Central memory CD4-positive, alpha-beta T cell (primary cell): Measurements from ENCODE around the gene PRELID1.
"Not testable (repeated sequence)": the region's sequence is repeated elsewhere in the genome, so short reads cannot be mapped to it uniquely, and the experiment has no call there.

Source experiments
- DNase-seq: peaks from one replicate; pipeline ENCODE4 v3.0.0; 2022

The PRELID1 gene

DNA sequence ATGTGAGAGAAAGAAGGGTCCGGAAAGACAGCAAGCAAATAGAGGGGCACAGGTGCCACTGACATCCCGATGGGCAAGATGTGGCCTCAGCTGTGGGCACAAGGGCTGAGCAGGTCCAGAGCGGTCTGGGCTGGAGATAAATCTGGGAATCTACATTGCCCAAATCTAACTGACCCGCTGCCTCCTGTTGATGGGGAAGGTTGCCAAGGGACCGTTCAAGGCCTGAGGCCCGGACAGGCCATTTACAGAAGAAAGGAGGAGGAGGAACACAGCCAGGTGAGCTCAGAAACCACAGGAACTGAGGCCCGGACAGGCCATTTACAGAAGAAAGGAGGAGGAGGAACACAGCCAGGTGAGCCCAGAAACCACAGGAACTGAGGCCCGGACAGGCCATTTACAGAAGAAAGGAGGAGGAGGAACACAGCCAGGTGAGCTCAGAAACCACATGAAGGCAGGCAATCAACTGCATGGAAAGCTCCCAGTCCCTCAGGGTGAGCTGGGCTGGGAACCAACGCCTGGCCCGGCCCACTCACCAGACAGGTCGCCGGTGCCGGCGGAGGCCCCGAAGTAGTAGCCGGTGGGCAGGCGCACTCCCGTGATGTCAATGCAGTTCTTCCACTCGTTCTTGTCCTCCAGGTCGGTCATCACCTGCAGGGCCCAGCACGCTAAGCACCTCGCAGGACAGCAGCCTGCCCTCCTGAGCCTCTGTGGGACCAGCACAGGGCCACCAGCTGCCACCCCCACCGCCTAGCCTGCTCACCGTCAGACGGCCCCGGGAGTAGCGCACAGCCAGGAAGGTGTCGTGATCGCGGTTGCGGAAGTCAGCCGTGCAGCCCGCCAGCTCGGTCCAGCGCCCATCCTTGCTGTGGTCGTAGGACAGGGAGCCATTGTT lies 33.2 kb downstream of the PRELID1 start:
- no peak for DNase-seq

DNA sequence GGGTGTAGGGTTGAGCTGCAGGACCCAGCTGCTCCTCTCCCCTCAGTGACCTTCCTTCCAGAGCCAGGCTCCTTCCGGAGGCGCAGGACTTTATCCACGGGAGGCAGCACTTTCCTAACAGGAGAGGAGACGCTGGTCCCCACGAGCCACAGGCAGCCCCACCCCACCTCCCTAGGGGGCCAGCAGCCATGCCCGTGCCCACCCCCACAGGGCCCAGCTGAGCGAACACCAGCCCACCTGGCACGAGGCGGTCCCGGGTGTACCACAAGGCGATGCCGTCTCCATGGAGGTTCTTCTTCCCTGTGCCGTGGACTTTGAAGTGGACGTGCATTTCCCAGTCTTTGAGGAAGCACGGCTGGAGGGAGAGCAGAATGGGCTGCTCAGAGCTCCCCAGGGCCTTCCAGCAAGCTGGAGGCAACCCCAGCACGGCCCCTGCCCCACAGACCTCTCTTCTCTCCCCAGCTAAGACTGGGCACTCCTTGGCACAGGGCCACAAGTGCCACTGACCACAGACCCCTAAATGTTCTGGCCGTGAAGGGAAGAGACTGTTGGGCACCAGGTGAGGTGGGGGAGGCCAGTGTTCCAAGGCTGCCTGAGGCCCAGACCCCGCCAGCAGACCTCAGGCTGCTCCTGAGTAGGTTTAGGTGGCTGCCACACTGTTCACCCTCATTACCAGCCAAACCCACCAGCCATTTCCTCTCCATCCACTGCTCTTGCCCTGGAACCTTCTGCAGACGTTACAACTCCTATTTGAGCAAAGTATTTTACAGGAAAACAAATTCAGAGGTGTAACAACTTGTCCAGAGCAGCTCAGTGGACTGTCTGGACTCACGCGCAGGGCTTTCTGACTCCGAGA lies 34.9 kb downstream of the PRELID1 start:
- DNase-seq, result no peak

DNA sequence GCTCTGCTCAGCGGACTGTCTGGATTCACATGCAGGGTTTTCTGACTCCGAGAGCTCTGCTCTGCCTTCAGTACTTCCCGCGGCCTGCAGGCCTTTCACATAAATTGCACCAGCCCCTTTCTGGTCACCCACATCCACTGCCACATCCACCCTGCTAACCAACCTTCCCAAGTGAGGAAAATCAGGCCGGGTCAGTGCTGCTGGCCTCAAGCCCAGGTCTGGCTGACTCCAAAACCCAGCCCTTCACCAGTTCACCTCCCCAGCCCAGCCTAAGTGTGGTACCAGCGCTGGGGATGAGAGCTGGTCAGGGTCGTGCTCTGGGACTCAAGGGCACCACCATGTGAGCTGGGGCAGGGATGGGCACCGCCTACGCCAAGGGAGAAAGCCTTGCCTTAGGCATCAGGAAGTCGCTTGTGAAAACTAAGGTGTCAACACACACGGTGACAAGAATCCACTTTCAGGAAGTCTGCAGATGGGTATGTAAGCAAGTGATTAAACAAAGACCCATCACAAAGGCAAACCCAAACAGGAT lies 35.6 kb downstream of the PRELID1 start:
- DNase-seq, result no peak

DNA sequence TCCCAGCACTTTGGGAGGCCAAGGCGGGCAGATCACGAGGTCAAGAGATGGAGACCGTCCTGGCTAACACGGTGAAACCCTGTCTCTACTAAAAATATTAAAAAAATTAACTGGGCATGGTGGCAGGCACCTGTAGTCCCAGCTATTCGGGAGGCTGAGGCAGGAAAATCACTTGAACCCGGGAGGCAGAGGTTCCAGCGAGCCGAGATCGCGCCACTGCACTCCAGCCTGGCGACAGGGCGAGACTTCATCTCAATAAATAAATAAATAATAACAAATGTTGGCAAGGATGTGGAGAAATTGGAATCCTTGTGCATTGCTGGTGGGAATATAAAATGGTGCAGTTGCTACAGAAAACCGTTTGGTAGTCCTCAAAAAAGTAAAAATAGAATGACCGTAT lies 39.4 kb downstream of the PRELID1 start:
- not testable (repeated sequence) for DNase-seq

DNA sequence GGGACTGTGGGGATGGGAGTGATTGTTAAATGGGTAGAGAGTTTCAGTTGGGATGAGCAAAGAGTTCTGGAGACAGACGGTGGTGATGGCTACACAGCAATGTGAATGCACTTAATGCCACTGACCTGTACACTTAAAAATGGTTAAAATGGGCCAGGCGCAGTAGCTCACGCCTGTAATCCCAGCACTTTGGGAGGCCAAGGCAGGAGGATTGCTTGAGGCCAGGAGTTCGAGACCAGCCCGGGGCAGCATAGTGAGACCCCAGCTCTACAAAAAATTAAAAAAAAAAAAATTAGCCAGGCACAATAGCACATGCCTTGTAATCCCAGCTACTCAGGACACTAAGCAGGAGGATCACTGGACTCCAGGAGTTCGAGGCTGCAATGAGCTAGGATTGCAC lies 40.2 kb downstream of the PRELID1 start:
- no peak for DNase-seq

DNA sequence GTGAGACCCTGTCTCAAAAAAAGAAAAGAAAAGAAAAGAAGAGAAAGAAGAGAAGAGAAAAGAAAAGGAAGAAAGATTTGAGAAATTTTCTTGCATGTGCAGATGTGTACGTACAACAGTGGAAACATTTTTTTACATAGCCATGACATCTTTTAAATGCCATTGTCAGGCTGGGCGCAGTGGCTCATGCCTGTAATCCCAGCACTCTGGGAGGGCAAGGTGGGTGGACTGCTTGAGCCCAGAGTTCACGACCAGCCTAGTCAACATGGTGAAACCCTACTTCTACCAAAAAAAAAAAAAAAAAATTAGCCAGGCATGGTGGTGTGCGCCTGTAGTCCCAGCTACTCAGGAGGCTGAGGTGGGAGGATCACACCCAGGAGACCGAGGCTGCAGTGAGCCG lies 41.3 kb downstream of the PRELID1 start:
- DNase-seq, result no peak

DNA sequence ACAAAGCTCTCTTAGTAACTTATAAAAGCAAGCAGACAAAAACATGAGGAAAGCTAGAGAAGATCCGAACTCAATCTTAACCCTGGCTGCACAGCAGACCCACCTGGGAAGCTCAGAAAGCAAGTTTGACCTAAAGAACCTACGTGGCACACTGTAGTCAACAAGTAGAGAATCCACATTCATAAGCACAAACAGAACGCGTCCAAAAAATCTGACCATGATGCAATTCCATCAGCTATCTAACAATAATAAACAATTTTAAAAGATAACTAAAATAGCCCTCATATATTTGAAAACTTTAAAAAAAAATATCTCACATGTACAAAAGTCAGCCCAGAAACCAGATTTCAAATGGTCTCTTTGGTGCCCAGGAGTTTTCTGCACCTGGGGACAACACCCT lies 43.2 kb downstream of the PRELID1 start:
- no peak for DNase-seq

DNA sequence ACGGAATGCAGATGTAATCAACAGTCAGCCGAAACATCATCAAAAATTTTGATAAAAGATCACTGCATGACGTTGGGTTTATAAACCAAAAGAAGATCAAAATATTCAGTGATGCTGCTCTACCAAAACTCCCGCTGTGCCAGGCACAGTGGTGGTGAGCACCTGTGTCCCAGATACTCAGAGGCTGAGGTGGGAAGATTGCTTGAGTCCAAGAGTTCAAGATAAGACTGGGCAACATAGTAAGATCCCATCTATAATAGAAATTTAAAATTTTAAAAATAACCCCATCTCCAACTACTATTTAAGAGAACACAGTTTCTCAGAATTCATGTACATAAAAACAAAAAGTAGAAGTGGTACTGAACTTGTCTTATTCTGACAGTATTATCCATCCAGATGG lies 44.1 kb downstream of the PRELID1 start:
- DNase-seq, result no peak

DNA sequence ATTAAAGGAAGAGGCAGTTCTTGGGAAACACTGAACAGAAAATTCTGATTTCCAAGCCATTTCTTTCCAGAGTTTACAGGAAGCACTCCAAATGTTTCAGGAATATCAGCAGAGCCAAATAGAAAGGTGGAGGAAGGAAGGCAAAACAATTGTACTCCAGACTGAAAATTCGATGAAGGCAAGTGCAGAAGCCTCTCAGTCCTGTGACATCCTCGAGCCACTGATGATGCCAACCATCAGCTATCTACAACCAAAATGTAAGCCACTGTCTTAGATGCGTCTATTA lies 45.7 kb downstream of the PRELID1 start:
- no peak for DNase-seq

DNA sequence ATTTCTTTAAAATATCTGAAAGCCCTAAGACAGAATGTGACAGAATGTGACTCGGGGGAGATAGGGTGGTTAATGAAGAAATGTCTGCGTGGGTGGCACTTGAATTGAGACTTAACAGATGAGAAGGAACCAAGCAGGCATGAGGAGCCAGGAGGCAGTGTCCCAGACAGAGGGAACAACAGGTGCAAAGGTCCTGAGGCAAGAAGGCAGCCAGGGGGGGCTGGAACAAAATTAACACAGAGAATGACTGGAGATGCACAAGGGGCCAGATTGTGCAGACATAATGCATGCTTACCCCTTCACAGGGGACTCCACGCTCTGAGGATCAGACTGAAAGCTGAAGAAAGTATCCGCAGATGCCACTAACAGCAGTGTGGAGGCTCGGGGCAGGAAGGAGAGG lies 46.2 kb downstream of the PRELID1 start:
- DNase-seq, result no peak

DNA sequence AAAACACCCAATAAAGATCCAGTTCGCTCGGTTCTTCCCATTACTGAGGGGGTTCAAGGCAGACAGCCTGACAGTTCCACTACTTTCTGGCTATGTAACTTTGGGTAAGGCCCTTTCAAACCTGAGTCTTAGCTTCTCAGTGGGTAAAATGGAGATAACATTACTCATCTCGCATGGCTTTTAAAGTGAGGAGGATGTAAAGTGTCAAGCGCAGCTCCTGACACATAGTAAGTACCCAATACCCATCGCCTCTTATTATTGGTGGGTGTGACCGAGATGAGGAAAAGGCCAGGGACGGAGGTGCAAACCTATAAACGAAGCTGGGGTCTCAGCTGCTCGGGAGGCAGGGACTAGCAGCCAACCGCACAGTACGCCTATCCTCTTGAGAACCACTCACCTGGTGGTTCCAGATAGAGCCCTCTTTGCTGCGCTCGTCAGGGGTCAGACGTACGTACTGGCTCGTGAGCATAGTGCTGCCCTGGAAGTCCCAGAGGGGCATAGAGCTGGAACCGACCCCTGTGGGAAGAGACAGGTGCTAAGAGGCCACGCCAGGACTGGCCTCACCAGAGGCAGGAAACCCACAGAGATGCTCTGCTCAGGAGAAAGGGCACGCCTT lies 47.3 kb downstream of the PRELID1 start:
- no peak for DNase-seq

DNA sequence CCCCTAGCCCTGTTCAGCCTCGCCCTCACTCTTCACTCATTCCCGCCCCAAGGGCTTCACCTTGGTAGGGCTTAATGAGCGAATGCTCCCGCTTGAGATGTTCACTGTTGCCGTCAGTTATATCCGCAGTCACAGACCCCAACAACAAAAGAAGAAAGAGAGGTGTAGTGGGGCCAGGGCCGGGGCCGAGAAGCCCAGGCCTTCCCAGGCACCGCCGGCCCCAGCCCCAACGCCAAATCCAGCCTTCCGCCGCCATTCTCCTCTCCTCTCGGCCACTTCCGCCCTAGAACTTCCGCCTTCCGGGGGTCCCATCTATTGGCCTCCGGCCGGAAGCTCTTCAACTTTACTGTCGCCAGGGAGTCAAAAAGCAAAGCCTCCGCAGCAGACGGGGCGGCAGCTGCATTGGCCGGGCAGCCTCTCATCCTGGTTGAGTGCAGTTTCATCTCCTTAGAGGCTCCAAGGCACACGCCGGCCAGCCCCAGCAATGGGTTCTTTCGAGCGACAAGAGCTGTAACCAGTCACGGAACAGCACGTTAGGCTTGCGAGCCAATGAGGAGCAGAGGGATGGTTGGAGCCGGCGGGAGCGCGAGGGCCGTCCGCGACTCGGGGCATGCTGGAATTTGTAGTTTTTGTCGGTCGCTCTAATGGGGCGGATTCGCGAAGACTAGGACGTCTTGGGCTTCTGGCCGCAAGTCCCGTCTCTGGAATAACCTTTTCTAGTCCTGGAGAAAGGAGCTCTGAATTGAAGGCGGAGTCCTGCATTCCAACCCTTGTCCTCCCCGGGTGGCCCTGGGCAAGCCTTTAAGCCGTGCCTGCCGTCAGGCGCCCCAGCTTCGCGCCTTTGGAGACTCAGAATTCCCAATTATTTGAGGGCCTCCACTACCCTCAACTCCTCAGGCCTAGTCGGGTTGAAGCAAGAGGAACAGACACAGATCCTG lies 48.1 kb downstream of the PRELID1 start, which contains the start of gene LMAN2:
LMAN2 (minus strand) TSS at position 277 of the 938 bp plus-strand sequence; CDS start at position 256, 21 bp downstream.
- DNase-seq, result peak; percentile 93

DNA sequence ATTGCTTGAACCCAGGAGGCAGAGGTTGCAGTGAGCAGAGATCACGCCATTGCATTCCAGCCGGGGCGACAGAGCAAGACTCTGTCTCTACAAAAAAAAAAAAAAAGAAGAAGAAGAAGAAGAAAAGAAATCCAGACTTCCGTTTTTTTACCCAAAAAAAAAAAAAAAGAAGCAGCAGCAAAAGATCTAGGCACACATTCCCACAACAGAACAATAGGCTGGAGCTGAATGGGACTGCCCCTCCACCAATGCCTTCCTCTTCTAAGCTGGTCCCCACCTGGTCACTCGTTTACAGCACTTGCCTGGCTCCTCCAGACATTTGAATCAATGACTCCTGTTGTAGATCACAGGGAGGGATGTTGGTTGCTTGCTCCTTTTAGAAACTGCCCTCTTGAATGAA lies 49.5 kb downstream of the PRELID1 start:
- DNase-seq, result no peak

DNA sequence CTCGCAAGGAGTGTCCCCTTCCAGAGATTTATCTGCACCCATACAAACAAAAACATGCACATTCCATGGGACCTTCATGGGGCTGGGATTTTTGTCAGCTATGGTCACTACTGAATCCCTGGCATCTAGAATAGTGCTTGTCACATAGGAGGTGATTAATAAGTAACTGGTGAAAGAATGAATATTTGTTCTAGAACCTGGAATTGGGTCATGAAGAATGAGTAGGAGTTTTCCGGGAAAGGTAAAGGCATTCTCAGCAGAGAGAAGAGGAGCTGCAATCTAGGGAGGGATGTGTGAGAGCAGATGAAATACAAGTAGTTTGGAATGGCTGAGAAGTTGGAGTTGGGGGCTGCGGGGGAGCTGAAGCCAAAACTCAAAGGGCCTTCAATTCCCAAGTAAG lies 50.7 kb downstream of the PRELID1 start:
- no peak for DNase-seq

DNA sequence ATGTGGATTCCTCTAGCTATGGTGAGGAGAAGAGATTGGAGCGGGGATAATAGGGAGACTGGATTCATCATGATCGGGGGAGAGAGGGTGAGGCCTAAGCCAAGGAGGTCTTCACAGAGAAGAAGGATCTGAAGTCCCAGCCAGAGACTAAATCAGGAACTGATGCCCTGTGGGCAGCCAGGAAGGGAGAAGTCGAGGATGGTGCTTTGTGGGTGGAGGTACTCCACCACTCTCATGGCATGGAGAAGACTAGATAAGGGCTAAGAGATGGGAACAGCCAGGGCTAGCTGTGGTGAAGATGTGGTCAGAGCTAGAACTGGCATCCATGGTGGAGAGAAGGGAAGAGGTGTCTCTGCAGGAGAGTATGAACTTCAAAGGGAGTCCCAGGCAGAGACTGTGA lies 51.1 kb downstream of the PRELID1 start:
- DNase-seq, result no peak

DNA sequence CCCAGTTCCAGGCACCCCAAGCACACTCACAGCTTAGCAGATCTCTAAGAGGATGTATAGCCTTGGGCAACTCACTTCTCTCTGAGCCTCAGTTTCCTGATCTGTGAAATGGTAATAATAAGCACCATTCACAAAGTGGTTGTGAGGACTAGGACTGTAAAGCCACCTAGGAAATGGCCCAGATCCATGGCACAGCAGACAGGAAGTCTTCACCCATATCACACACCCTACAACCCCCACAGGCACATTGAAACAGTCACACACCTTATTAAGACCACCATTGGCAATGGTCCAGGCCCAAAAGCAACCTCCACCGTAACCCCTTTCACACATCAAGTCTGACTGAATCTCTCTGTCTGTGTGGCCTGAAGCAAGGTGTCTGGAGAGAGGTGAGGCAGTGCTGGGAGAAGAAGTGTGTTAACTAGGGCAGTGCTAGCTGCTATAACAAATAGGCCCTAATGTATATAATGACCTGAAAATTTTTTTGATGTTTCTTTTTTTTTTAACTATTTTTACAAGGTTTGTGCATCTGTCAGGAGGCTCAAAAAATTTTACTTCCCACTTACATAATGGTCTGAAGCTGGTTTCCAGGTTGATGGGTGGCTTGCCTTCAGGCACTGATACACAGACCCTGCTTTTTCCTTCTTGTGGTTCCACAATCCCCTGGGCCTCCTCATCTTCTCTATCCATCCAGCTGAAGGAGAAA lies 51.7 kb downstream of the PRELID1 start:
- DNase-seq, result no peak

DNA sequence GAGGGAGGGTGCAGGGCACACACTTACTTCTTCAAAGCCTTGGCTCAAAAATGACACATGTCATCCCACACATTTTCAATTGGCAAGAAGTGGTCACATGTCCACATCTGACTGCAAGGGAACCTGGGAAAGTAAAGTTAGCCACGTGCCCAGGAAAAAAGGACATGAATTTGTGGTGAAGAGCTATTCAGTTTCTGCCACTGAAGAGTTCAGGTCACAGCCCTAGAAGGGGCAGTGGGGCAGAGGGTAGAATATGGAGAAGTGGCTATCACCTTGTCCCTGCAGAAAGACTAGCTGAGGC lies 52.2 kb downstream of the PRELID1 start:
- DNase-seq, result no peak
